Upper lobe of left lung (tissue), 6 donors: ENCODE results near the gene GFOD1. TPM values are rescaled to one million over a fixed set of nuclear protein-coding genes. Genes with fewer than 3 reads are reported as not detected.

Experiments used
- ATAC-seq, 2 donors: fragments of 200-7000 bp; cut with Tn5 transposase; one replicate each; pipeline ENCODE4 v1.9.1; 2022; ENCODE audit warnings: mild to moderate bottlenecking in 2 of 2, moderate library complexity in 2 of 2; ENCODE audit not compliant: low FRiP score in 2 of 2
- DNase-seq, 2 donors: peaks; one replicate each; pipeline ENCODE4 v3.0.0-alpha.2; 2019 to 2020
- H3K27ac ChIP-seq, 4 donors: fragments of 200-600 bp; sonication (generic); one replicate each; pipeline ENCODE4 v1.5.1; 2016 to 2019
- H3K27me3 ChIP-seq, 4 donors: fragments of 200-600 bp; sonication (generic); one replicate each; pipeline ENCODE4 v1.5.1; 2017 to 2019
- H3K36me3 ChIP-seq, 4 donors: fragments of 200-600 bp; sonication (generic); one replicate each; pipeline ENCODE4 v1.5.1; 2016 to 2019
- H3K4me1 ChIP-seq, 4 donors: fragments of 200-600 bp; sonication (generic); one replicate each; pipeline ENCODE4 v1.5.1; 2018 to 2019
- H3K4me3 ChIP-seq, 4 donors: fragments of 200-600 bp; sonication (generic); one replicate each; pipeline ENCODE4 v1.5.1; 2017 to 2019; ENCODE audit warnings: mild to moderate bottlenecking in 2 of 4, moderate library complexity in 1 of 4
- H3K9me3 ChIP-seq, 4 donors: fragments of 200-600 bp; sonication (generic); one replicate each; pipeline ENCODE4 v1.5.1; 2018 to 2019
- CTCF ChIP-seq, 6 experiments: fragments of 450-650 bp in 4 of 6; fragments of 200-600 bp in 2 of 6; sonication (generic) in 2 of 6; IDR thresholded peaks; one replicate each; pipeline ENCODE4 v1.5.1; 2016 to 2019; ENCODE audit warnings: antibody characterized with exemption in 6 of 6
- EP300 ChIP-seq, 4 donors: sonication (generic); formaldehyde crosslinking; IDR thresholded peaks; one replicate each; pipeline ENCODE4 v1.5.1; 2017; ENCODE audit warnings: antibody characterized with exemption in 4 of 4, control low read depth in 2 of 4
- POLR2A ChIP-seq, 4 donors: fragments of 450-650 bp; IDR thresholded peaks; one replicate each; pipeline ENCODE4 v1.5.1; 2016 to 2017; ENCODE audit warnings: antibody characterized with exemption in 4 of 4, mild to moderate bottlenecking in 2 of 4
- POLR2AphosphoS5 ChIP-seq, 2 donors: sonication (generic); formaldehyde crosslinking; IDR thresholded peaks; one replicate each; pipeline ENCODE4 v1.5.1; 2017; ENCODE audit warnings: antibody characterized with exemption in 2 of 2
- WGBS, 2 donors: methylation state at CpG; one replicate each; pipeline ENCODE4 v1.1.5; 2017 to 2018; 5-methylcytosine and 5-hydroxymethylcytosine counted together
- total RNA-seq, 6 donors: library from RNA; depleted of rRNA in 4 of 6; stranded (reverse); fragments of >200 nt in 4 of 6; gene quantifications; one replicate each; pipeline versions ENCODE4 v1.1.0 to v1.2.1, GENCODE V29; 2016 to 2021
- donor health status: DM: no; HTN: no; CAD: no; lungs with moderate emphysema.
- donor health status: DM: no; HTN: yes; CAD: no; lungs with severe emphysema.

GFOD1 gene
- total RNA-seq, 6 donors from 2014 or later: 22.8 to 37.7 (median 25.8) TPM

- ATAC-seq (no peak), DNase-seq (no peak)
- H3K4me3 ChIP-seq: no peak overlapping the region
- H3K4me1 ChIP-seq: peaks cover 18 to 29% (median 25%) of the 10 kb centered on the region in 4 donors
- 92 to 94% methylated on average over 2 of the region's 2 CpGs for WGBS, 2 donors
- TF ChIP-seq POLR2A (IDR thresholded peaks at IDR 0.05): no peak
- TF ChIP-seq EP300 (IDR thresholded peaks at IDR 0.05): no peak
- TF ChIP-seq CTCF (IDR thresholded peaks at IDR 0.05): no peak
- no peak for TF ChIP-seq POLR2AphosphoS5 (IDR thresholded peaks at IDR 0.05)
- H3K36me3 ChIP-seq: peaks cover 0 to 6% (median 0%) of the 10 kb centered on the region in 4 donors
- no peaks in the 10 kb centered on the region for H3K27me3 ChIP-seq
- H3K9me3 ChIP-seq: no peaks in the 10 kb centered on the region
- H3K27ac ChIP-seq: no peak overlapping the region
Observed at GRCh38 chr6:13358511-13358910, 128.9 kb downstream of the GFOD1 start.

- 81 to 85% methylated on average over 14 of the region's 14 CpGs for WGBS, 2 donors
- DNase-seq (peak in 1 of 2 donors; percentile 56), ATAC-seq (no peak)
- peaks cover 0 to 6% (median 0%) of the 10 kb centered on the region in 4 donors for H3K36me3 ChIP-seq
- H3K27ac ChIP-seq: no peak overlapping the region
- TF ChIP-seq POLR2A (IDR thresholded peaks at IDR 0.05): no peak
- H3K9me3 ChIP-seq: no peaks in the 10 kb centered on the region
- H3K27me3 ChIP-seq: no peaks in the 10 kb centered on the region
- peaks cover 18 to 29% (median 25%) of the 10 kb centered on the region in 4 donors for H3K4me1 ChIP-seq
- H3K4me3 ChIP-seq: no peak overlapping the region
Observed at GRCh38 chr6:13357551-13358075, 129.8 kb downstream of the GFOD1 start.

- ATAC-seq: no peak
- no peak overlapping the region for H3K27ac ChIP-seq
Observed at GRCh38 chr6:13355999-13356785, 131.2 kb downstream of the GFOD1 start.

GRCh38 chr6:13355043-13355945 lies 132.1 kb downstream of the GFOD1 start:
- H3K36me3 ChIP-seq: peaks cover 0 to 6% (median 0%) of the 10 kb centered on the region in 4 donors
- 70 to 72% methylated on average over 7 of the region's 7 CpGs for WGBS, 2 donors
- H3K27ac ChIP-seq: peak overlapping the region; percentile 3 to 57 (median 33)
- DNase-seq: no peak
- TF ChIP-seq EP300 (IDR thresholded peaks at IDR 0.05): no peak
- no peak for TF ChIP-seq POLR2A (IDR thresholded peaks at IDR 0.05)
- no peak for TF ChIP-seq POLR2AphosphoS5 (IDR thresholded peaks at IDR 0.05)
- no peak for TF ChIP-seq CTCF (IDR thresholded peaks at IDR 0.05)
- peak in 1 of 2 donors; percentile 73 for ATAC-seq
- no peaks in the 10 kb centered on the region for H3K9me3 ChIP-seq
- H3K27me3 ChIP-seq: no peaks in the 10 kb centered on the region
- H3K4me1 ChIP-seq: peaks cover 18 to 21% (median 19%) of the 10 kb centered on the region in 4 donors
- H3K4me3 ChIP-seq: no peak overlapping the region

More at GRCh38 chr6:13355999-13356785, 131.2 kb downstream of the GFOD1 start:
- H3K9me3 ChIP-seq: no peaks in the 10 kb centered on the region
- peaks cover 0 to 6% (median 0%) of the 10 kb centered on the region in 4 donors for H3K36me3 ChIP-seq
- no peak for DNase-seq
- H3K4me3 ChIP-seq: no peak overlapping the region
- TF ChIP-seq EP300 (IDR thresholded peaks at IDR 0.05) (no peak), CTCF (IDR thresholded peaks at IDR 0.05) (no peak), POLR2A (IDR thresholded peaks at IDR 0.05) (no peak), POLR2AphosphoS5 (IDR thresholded peaks at IDR 0.05) (no peak)
- 75 to 84% methylated on average over 6 of the region's 6 CpGs for WGBS, 2 donors
- no peaks in the 10 kb centered on the region for H3K27me3 ChIP-seq
- H3K4me1 ChIP-seq: peaks cover 18 to 28% (median 22%) of the 10 kb centered on the region in 4 donors
